ENCODE data around the gene EFL1. TPM values are rescaled to one million over a fixed set of nuclear protein-coding genes. Genes with fewer than 3 reads are reported as not detected.
A peak's percentile ranks its signal among the peaks of the same experiment; 100 is the strongest.

Gene EFL1
- total and polyA plus RNA-seq, 10 of the 15 experiments (the other 5 are each of a cell fraction or from before 2014, with no cell fraction given) = 6.2 to 42.3 (median 24.7) TPM

GRCh38 chr15:82286475-82286874 is 23.9 kb upstream of the EFL1 start (continued):
- peak; percentile 75 for TF ChIP-seq MEF2B (IDR thresholded peaks at IDR 0.05; ENCODE audit: partially characterized antibody, poor library complexity, severe bottlenecking)
- TF ChIP-seq MLLT1 (IDR thresholded peaks at IDR 0.05) = 0 out of 2 replicates have a peak, but pooled peaks have one; percentile 5
- peak; percentile 75 to 79 for TF ChIP-seq IKZF2 (IDR thresholded peaks at IDR 0.05)
- peak; percentile 15 for TF ChIP-seq SP1 (IDR thresholded peaks at IDR 0.05; ENCODE audit: low read depth, low read length)
- peak; percentile 58; the same call in 1 of the 3 replicates for TF ChIP-seq POU2F2 (IDR thresholded peaks at IDR 0.05; ENCODE audit: borderline replicate concordance, low read depth, low read length)
- TF ChIP-seq FOXM1 (IDR thresholded peaks at IDR 0.05; ENCODE audit: low read depth, low read length) = 0 out of 2 replicates have a peak, but pooled peaks have one; percentile 27
- 0 out of 2 replicates have a peak, but pooled peaks have one; percentile 17 for TF ChIP-seq JUNB (IDR thresholded peaks at IDR 0.05)
- peak; percentile 35; the same call in 1 of the 2 replicates for TF ChIP-seq ZBED1 (IDR thresholded peaks at IDR 0.05; ENCODE audit: borderline replicate concordance)
- peak; percentile 33; the same call in 1 of the 2 replicates for TF ChIP-seq PAX5 (IDR thresholded peaks at IDR 0.05; ENCODE audit: borderline replicate concordance, low read depth, low read length)
- peak; percentile 82 for TF ChIP-seq RUNX3 (IDR thresholded peaks at IDR 0.05; ENCODE audit: low read length)
- TF ChIP-seq NR2C1 (IDR thresholded peaks at IDR 0.05) = peak; percentile 52
- peak in 1 of 2 experiments; percentile 65; a peak in 2 of 4 replicates for TF ChIP-seq EP300 (IDR thresholded peaks at IDR 0.05; ENCODE audit: borderline replicate concordance in 1 of 2, control insufficient read depth in 1 of 2, low read depth in 2 of 2, low read length in 2 of 2)
- TF ChIP-seq NFIC (IDR thresholded peaks at IDR 0.05; ENCODE audit: low read depth, low read length) = peak; percentile 54; the same call in 1 of the 2 replicates
- TF ChIP-seq PKNOX1 (IDR thresholded peaks at IDR 0.05) = peak; percentile 96
- peak; percentile 76 for TF ChIP-seq PBX3 (IDR thresholded peaks at IDR 0.05; ENCODE audit: insufficient replicate concordance, low read depth, low read length)
- peak; percentile 67; the same call in 1 of the 2 replicates for TF ChIP-seq MTA2 (IDR thresholded peaks at IDR 0.05; ENCODE audit: low read depth)
- TF ChIP-seq BHLHE40 (IDR thresholded peaks at IDR 0.05; ENCODE audit: borderline replicate concordance in 1 of 2, low read depth in 2 of 2, low read length in 1 of 2) = peak in 1 of 2 experiments; percentile 54; a peak in 3 of 4 replicates
- 0 out of 2 replicates have a peak, but pooled peaks have one; percentile 10 for TF ChIP-seq BCL11A (IDR thresholded peaks at IDR 0.05; ENCODE audit: low read depth, low read length)
- peak; percentile 71; the same call in 1 of the 2 replicates for TF ChIP-seq NBN (IDR thresholded peaks at IDR 0.05)
- TF ChIP-seq, protein P1, sequence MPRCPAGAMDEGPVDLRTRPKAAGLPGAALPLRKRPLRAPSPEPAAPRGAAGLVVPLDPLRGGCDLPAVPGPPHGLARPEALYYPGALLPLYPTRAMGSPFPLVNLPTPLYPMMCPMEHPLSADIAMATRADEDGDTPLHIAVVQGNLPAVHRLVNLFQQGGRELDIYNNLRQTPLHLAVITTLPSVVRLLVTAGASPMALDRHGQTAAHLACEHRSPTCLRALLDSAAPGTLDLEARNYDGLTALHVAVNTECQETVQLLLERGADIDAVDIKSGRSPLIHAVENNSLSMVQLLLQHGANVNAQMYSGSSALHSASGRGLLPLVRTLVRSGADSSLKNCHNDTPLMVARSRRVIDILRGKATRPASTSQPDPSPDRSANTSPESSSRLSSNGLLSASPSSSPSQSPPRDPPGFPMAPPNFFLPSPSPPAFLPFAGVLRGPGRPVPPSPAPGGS (IDR thresholded peaks at IDR 0.05; ENCODE audit: borderline replicate concordance, insufficient read depth, low read depth, low read length, poor library complexity, severe bottlenecking) = peak; percentile 71
- 0 out of 2 replicates have a peak, but pooled peaks have one; percentile 39 for TF ChIP-seq IRF4 (IDR thresholded peaks at IDR 0.05; ENCODE audit: low read depth, low read length)
- TF ChIP-seq TCF7 (IDR thresholded peaks at IDR 0.05; ENCODE audit: borderline replicate concordance) = peak; percentile 77; the same call in 1 of the 2 replicates
- TF ChIP-seq ETV6 (conservative IDR thresholded peaks at IDR 0.05 in 1 of 2, IDR thresholded peaks at IDR 0.05 in 1 of 2; ENCODE audit: borderline replicate concordance in 1 of 2, low read depth in 1 of 2) = peak in 1 of 2 experiments; percentile 53; a peak in 2 of 4 replicates
- TF ChIP-seq ATF2 (IDR thresholded peaks at IDR 0.05; ENCODE audit: low read length) = peak; percentile 78

All from GM12878 (cell line).